ENCODE data around the gene FTHL17.

Gene FTHL17

GRCh38 chrX:31091819-31092218 is 20.0 kb upstream of the FTHL17 start:
- Histone ChIP-seq H3K36me3 (ENCODE audit: control insufficient read depth, insufficient read depth, low read length) (no peaks in the 10 kb centered on the region), H3K27me3 (replicated peaks; ENCODE audit: control insufficient read depth, insufficient read depth, low read length) (no peaks in the 10 kb centered on the region), H3K4me3 (replicated peaks; ENCODE audit: low read depth, low read length) (no peak overlapping the region)
- no peak for DNase-seq (ENCODE audit: extremely low read depth, insufficient read length)
- no peak for TF ChIP-seq CTCF (IDR thresholded peaks at IDR 0.05; ENCODE audit: insufficient read depth, low read length, poor library complexity, severe bottlenecking)

GRCh38 chrX:31074522-31074921 is 2.7 kb upstream of the FTHL17 start:
- TF ChIP-seq CTCF (IDR thresholded peaks at IDR 0.05; ENCODE audit: insufficient read depth, low read length, poor library complexity, severe bottlenecking), result no peak
- Histone ChIP-seq H3K27me3 (replicated peaks; ENCODE audit: control insufficient read depth, insufficient read depth, low read length) (no peaks in the 10 kb centered on the region), H3K36me3 (ENCODE audit: control insufficient read depth, insufficient read depth, low read length) (no peaks in the 10 kb centered on the region), H3K4me3 (replicated peaks; ENCODE audit: low read depth, low read length) (no peak overlapping the region)
- DNase-seq (ENCODE audit: extremely low read depth, insufficient read length), result no peak

GRCh38 chrX:31071262-31071661 is 579 bp downstream of the FTHL17 start:
- H3K4me3 ChIP-seq (replicated peaks; ENCODE audit: low read depth, low read length), result no peak overlapping the region
- TF ChIP-seq CTCF (IDR thresholded peaks at IDR 0.05; ENCODE audit: insufficient read depth, low read length, poor library complexity, severe bottlenecking), result no peak
- DNase-seq (ENCODE audit: extremely low read depth, insufficient read length), result no peak
- H3K36me3 ChIP-seq (ENCODE audit: control insufficient read depth, insufficient read depth, low read length), result no peaks in the 10 kb centered on the region
- no peaks in the 10 kb centered on the region for H3K27me3 ChIP-seq (replicated peaks; ENCODE audit: control insufficient read depth, insufficient read depth, low read length)

GRCh38 chrX:31070057-31070468 is 1.8 kb downstream of the FTHL17 start:
- no peak overlapping the region for H3K4me3 ChIP-seq (replicated peaks; ENCODE audit: low read depth, low read length)
- no peak for DNase-seq (ENCODE audit: extremely low read depth, insufficient read length)

GRCh38 chrX:31063114-31063513 is 8.7 kb downstream of the FTHL17 start:
- no peak for DNase-seq (ENCODE audit: extremely low read depth, insufficient read length)
- H3K27me3 ChIP-seq (replicated peaks; ENCODE audit: control insufficient read depth, insufficient read depth, low read length), result no peaks in the 10 kb centered on the region
- TF ChIP-seq CTCF (IDR thresholded peaks at IDR 0.05; ENCODE audit: insufficient read depth, low read length, poor library complexity, severe bottlenecking), result no peak
- no peak overlapping the region for H3K4me3 ChIP-seq (replicated peaks; ENCODE audit: low read depth, low read length)
- H3K36me3 ChIP-seq (ENCODE audit: control insufficient read depth, insufficient read depth, low read length), result no peaks in the 10 kb centered on the region

More at GRCh38 chrX:31070057-31070468, 1.8 kb downstream of the FTHL17 start:
- H3K27me3 ChIP-seq (replicated peaks; ENCODE audit: control insufficient read depth, insufficient read depth, low read length), result no peaks in the 10 kb centered on the region
- no peaks in the 10 kb centered on the region for H3K36me3 ChIP-seq (ENCODE audit: control insufficient read depth, insufficient read depth, low read length)
- no peak for TF ChIP-seq CTCF (IDR thresholded peaks at IDR 0.05; ENCODE audit: insufficient read depth, low read length, poor library complexity, severe bottlenecking)

GRCh38 chrX:31061091-31061490 is 10.8 kb downstream of the FTHL17 start:
- Histone ChIP-seq H3K27me3 (replicated peaks; ENCODE audit: control insufficient read depth, insufficient read depth, low read length) (no peaks in the 10 kb centered on the region), H3K4me3 (replicated peaks; ENCODE audit: low read depth, low read length) (no peak overlapping the region), H3K36me3 (ENCODE audit: control insufficient read depth, insufficient read depth, low read length) (no peaks in the 10 kb centered on the region)
- no peak for DNase-seq (ENCODE audit: extremely low read depth, insufficient read length)
- no peak for TF ChIP-seq CTCF (IDR thresholded peaks at IDR 0.05; ENCODE audit: insufficient read depth, low read length, poor library complexity, severe bottlenecking)

All from GM06990 (cell line).